GM12878 (cell line): ENCODE measurements around the gene TECTA. TPM values are rescaled to one million over a fixed set of nuclear protein-coding genes. Genes with fewer than 3 reads are reported as not detected.

Experiments
- ATAC-seq: fragments of 200-7000 bp; cut with Tn5 transposase; 3 replicates; pipeline ENCODE4 v1.9.1; 2020; ENCODE audit warnings: mild to moderate bottlenecking, moderate library complexity
- BruUV-seq: library from RNA; stranded (reverse); fragments of 400-500 nt; replicated peaks from 2 replicates; lab custom pipeline; 2021; lab: Mats Ljungman, UMichigan
- CTCF ChIA-PET: fragments of 300-600 bp; sonication (Branson Sonifier 250); formaldehyde crosslinking; extraction: SDS; loops from one replicate; lab custom pipeline; 2021; ENCODE audit warnings: inconsistent platforms; lab: Yijun Ruan, JAX
- POLR2A ChIA-PET: fragments of 350-600 bp; formaldehyde crosslinking; extraction: SDS; loops from one replicate; lab custom pipeline; 2021; ENCODE audit warnings: inconsistent platforms; lab: Charles Lee
- RAD21 ChIA-PET: fragments of 300-600 bp; sonication (Branson Sonifier 250); formaldehyde crosslinking; loops from one replicate; lab custom pipeline; 2023; ENCODE audit warnings: antibody characterized with exemption; ENCODE audit not compliant: unreplicated experiment; lab: Charles Lee
- SMC1A ChIA-PET: fragments of 300-600 bp; sonication (Branson Sonifier 250); formaldehyde crosslinking; loops from one replicate; lab custom pipeline; 2023; ENCODE audit not compliant: unreplicated experiment, uncharacterized antibody; lab: Charles Lee
- DNase-seq: peaks from one replicate; pipeline ENCODE4 v3.0.0-alpha.2; 2011; ENCODE audit warnings: low read depth, low spot score
- FAIRE-seq: peaks from 3 replicates; lab custom pipeline; 2011; peaks lifted over from hg19 to GRCh38; lab: Jason Lieb, UNC
- H2AFZ ChIP-seq: 2 replicates; pipeline ENCODE4 v1.6.0; 2011; ENCODE audit warnings: low read depth, low read length, control low read depth; ENCODE audit not compliant: control insufficient read depth
- H3K27ac ChIP-seq: 2 replicates; pipeline ENCODE4 v1.5.1; 2011; ENCODE audit warnings: control low read depth; ENCODE audit not compliant: control insufficient read depth, insufficient read depth
- H3K27me3 ChIP-seq, 2 experiments: replicated peaks in 1 of 2; 2 replicates each; pipeline versions ENCODE4 v1.6.0 to v1.6.1; 2011; ENCODE audit warnings: low read length in 1 of 2; ENCODE audit not compliant: control insufficient read depth in 2 of 2, insufficient read depth in 2 of 2
- H3K36me3 ChIP-seq, 2 experiments: 2 replicates each; pipeline ENCODE4 v1.5.1; 2011; ENCODE audit warnings: low read length in 1 of 2; ENCODE audit not compliant: control insufficient read depth in 2 of 2, insufficient read depth in 2 of 2
- H3K4me1 ChIP-seq: 2 replicates; pipeline ENCODE4 v1.6.1; 2011; ENCODE audit warnings: mild to moderate bottlenecking, low read length, moderate library complexity, mixed read lengths; ENCODE audit not compliant: control insufficient read depth, insufficient read depth
- H3K4me2 ChIP-seq: 2 replicates; pipeline ENCODE4 v1.6.0; 2011; ENCODE audit warnings: control low read depth; ENCODE audit not compliant: control insufficient read depth, insufficient read depth
- H3K4me3 ChIP-seq: fragments of 200-600 bp; sonication (generic); 2 replicates; pipeline ENCODE4 v1.5.1; 2016
- H3K79me2 ChIP-seq: 2 replicates; pipeline ENCODE4 v1.6.0; 2011; ENCODE audit warnings: low read length; ENCODE audit not compliant: control insufficient read depth, insufficient read depth
- H3K9ac ChIP-seq: 2 replicates; pipeline ENCODE4 v1.8.0; 2011; ENCODE audit warnings: low read length, control low read depth, mixed read lengths; ENCODE audit not compliant: control insufficient read depth, insufficient read depth
- H3K9me3 ChIP-seq: replicated peaks from 3 replicates; pipeline ENCODE4 v1.5.1; 2011; ENCODE audit warnings: mild to moderate bottlenecking, low read length; ENCODE audit not compliant: control insufficient read depth, insufficient read depth
- H4K20me1 ChIP-seq: 2 replicates; pipeline ENCODE4 v1.6.0; 2011; ENCODE audit not compliant: control insufficient read depth, insufficient read depth
- ASH2L ChIP-seq: fragments of 300-600, 200-600 bp; sonication (generic); IDR thresholded peaks from 2 replicates; pipeline ENCODE4 v1.6.1; 2017; ENCODE audit warnings: low read depth, mild to moderate bottlenecking, borderline replicate concordance
- CHD1 ChIP-seq: IDR thresholded peaks from 2 replicates; pipeline ENCODE4 v1.6.1; 2012; ENCODE audit warnings: low read depth, low read length, improper control_type of control experiment
- ETV6 ChIP-seq, 2 experiments: fragments of 450-650 bp in 1 of 2; IDR thresholded peaks in 1 of 2; conservative IDR thresholded peaks in 1 of 2; 2 replicates each; pipeline ENCODE4 v1.6.1; 2014; ENCODE audit warnings: antibody characterized with exemption in 1 of 2, borderline replicate concordance in 1 of 2, low read depth in 1 of 2, mild to moderate bottlenecking in 1 of 2, moderate library complexity in 1 of 2
- JUND ChIP-seq: IDR thresholded peaks from 2 replicates; pipeline ENCODE4 v1.6.1; 2012; ENCODE audit warnings: low read depth, mild to moderate bottlenecking, low read length, improper control_type of control experiment, moderate library complexity
- MYB ChIP-seq: fragments of 150-350 bp; IDR thresholded peaks from 2 replicates; pipeline ENCODE4 v1.6.1; 2014; ENCODE audit warnings: mild to moderate bottlenecking, low read depth, low read length, borderline replicate concordance
- NFYA ChIP-seq: IDR thresholded peaks from 2 replicates; pipeline ENCODE4 v1.6.1; 2011; ENCODE audit warnings: low read depth, mild to moderate bottlenecking, low read length, improper control_type of control experiment, borderline replicate concordance
- PRDM15 ChIP-seq: fragments of 450-650 bp; formaldehyde crosslinking; IDR thresholded peaks from 2 replicates; pipeline ENCODE4 v1.4.0; 2020; ENCODE audit warnings: mild to moderate bottlenecking, moderate library complexity
- SMAD5 ChIP-seq: IDR thresholded peaks from 2 replicates; pipeline ENCODE4 v1.6.1; 2016; ENCODE audit warnings: antibody characterized with exemption, low read depth
- TARDBP ChIP-seq: IDR thresholded peaks from 2 replicates; pipeline ENCODE4 v1.6.1; 2016; ENCODE audit warnings: borderline replicate concordance
- ZNF24 ChIP-seq: fragments of 450-650 bp; IDR thresholded peaks from 2 replicates; pipeline ENCODE4 v1.6.1; 2017; ENCODE audit warnings: antibody characterized with exemption, mild to moderate bottlenecking
- ZNF384 ChIP-seq: IDR thresholded peaks from 2 replicates; pipeline ENCODE4 v1.6.1; 2012; ENCODE audit warnings: low read depth, mild to moderate bottlenecking, low read length, improper control_type of control experiment, borderline replicate concordance
- ZNF622 ChIP-seq: fragments of 450-650 bp; IDR thresholded peaks from 2 replicates; pipeline ENCODE4 v1.6.1; 2017; ENCODE audit warnings: mild to moderate bottlenecking, inconsistent platforms
- WGBS: methylation state at CpG from one replicate; pipeline ENCODE4 v1.1.6; 2016; ENCODE audit warnings: low lambda C conversion rate; ENCODE audit not compliant: insufficient replicate concordance, insufficient coverage; ENCODE audit errors: missing lambda C conversion rate; 5-methylcytosine and 5-hydroxymethylcytosine counted together
- in situ Hi-C: fragments of 300-500 bp; cut with MboI; formaldehyde crosslinking; loops from 9 replicates; pipeline ENCODE4 v1.14.3; 2018; ENCODE audit warnings: mixed read lengths
- intact Hi-C: fragments of 100-400 bp; cut with micrococcal nuclease; formaldehyde crosslinking; loops from one replicate; pipeline ENCODE4 v1.14.2; 2022; ENCODE audit not compliant: unreplicated experiment
- polyA plus RNA-seq, 11 experiments: library from polyadenylated mRNA; depleted of rRNA in 4 of 11; unstranded in 6 of 11; stranded (reverse) in 5 of 11; fragments of >200 nt; fragmentation: Nextera tagmentation in 4 of 11; fragmentation: Illumina TruSeq in 1 of 11; extraction: Ambion mirVana in 4 of 11; extraction: Trizol in 1 of 11; gene quantifications; 1 replicate in 1 of 11; 2 replicates in 10 of 11; pipeline versions ENCODE4 v1.2.1 to v1.2.3, GENCODE V29; 2011 to 2016; ENCODE audit warnings: inconsistent platforms in 2 of 11, missing spikeins in 2 of 11, low read depth in 1 of 11
- total RNA-seq, 4 experiments: library from RNA; depleted of rRNA in 3 of 4; stranded (reverse); fragments of >200 nt in 3 of 4; fragmentation: Illumina TruSeq in 1 of 4; extraction: Trizol in 1 of 4; gene quantifications; 2 replicates each; pipeline versions ENCODE4 v1.2.1 to v1.2.3, GENCODE V29; 2013 to 2021

Gene TECTA
- total and polyA plus RNA-seq, 10 of the 15 experiments (the other 5 are each of a cell fraction or from before 2014, with no cell fraction given), result under 0.01 to 0.14 (median 0.05) TPM; not detected in 1

GRCh38 chr11:121054266-121054665 lies 46.8 kb upstream of the TECTA start:
- CTCF ChIA-PET, result interaction anchor here (1.3 to 1.4 kb wide), 2 partner anchors 19 to 56 kb away, joined by 3 to 4 read pairs; no protein-coding TSS in a partner anchor

More at GRCh38 chr11:121054266-121054665, 46.8 kb upstream of the TECTA start:
- no peak overlapping the region for H3K9ac ChIP-seq
- H3K27ac ChIP-seq, result no peak overlapping the region
- TF ChIP-seq NFYA (no peak), ASH2L (no peak), SMAD5 (no peak), ZNF384 (no peak), CHD1 (no peak), ZNF622 (no peak), MYB (no peak), ETV6 (conservative IDR thresholded peaks at IDR 0.05 in 1 of 2, IDR thresholded peaks at IDR 0.05 in 1 of 2; ENCODE audit: borderline replicate concordance in 1 of 2, low read depth in 1 of 2) (no peak), ZNF24 (no peak), PRDM15 (CRISPR knock-in tag) (no peak), JUND (no peak), TARDBP (no peak)
- TF ChIP-seq, all 136 proteins: peak for 0
- intact Hi-C loops (no loop called here), in situ Hi-C loops (no loop called here)
- no peaks in the 10 kb centered on the region for H4K20me1 ChIP-seq
- H3K4me3 ChIP-seq, result no peak overlapping the region
- RAD21 ChIA-PET, result interaction anchor here (0.9 to 1.4 kb wide), 2 partner anchors 13 to 29 kb away, joined by 3 to 5 read pairs; no protein-coding TSS in a partner anchor
- H2AFZ ChIP-seq, result no peak overlapping the region
- peaks cover 0 to 9% of the 10 kb centered on the region in 2 experiments; a peak in 2 of 4 replicates for H3K36me3 ChIP-seq
- WGBS, result 97% methylated on average over 2 of the region's 2 CpGs
- ATAC-seq (no peak), FAIRE-seq (no peak), DNase-seq (no peak)
- SMC1A ChIA-PET, result interaction anchor here (0.6 to 1.5 kb wide), 2 partner anchors 14 to 16 kb away, joined by 3 to 5 read pairs; no protein-coding TSS in a partner anchor
- POLR2A ChIA-PET, result no interaction called here
- H3K4me2 ChIP-seq, result no peak overlapping the region
- H3K27me3 ChIP-seq, result no peaks in the 10 kb centered on the region
- H3K79me2 ChIP-seq, result no peaks in the 10 kb centered on the region
- peaks cover 11% of the 10 kb centered on the region for H3K4me1 ChIP-seq
- no peaks in the 10 kb centered on the region for H3K9me3 ChIP-seq
- no TSS peak for BruUV-seq
